ENCODE data around the gene CUBN.
A peak's percentile ranks its signal among the peaks of the same experiment; 100 is the strongest.
"Not testable (repeated sequence)": the region's sequence is repeated elsewhere in the genome, so short reads cannot be mapped to it uniquely, and the experiment has no call there.

CUBN gene

GRCh38 chr10:17013131-17013983 lies 116.3 kb downstream of the CUBN start:
- not testable (repeated sequence) for DNase-seq (ENCODE audit: low spot score)

GRCh38 chr10:17012731-17013130 lies 116.9 kb downstream of the CUBN start:
- DNase-seq (ENCODE audit: low spot score): not testable (repeated sequence)

- DNase-seq (ENCODE audit: low spot score): no peak
Measured at GRCh38 chr10:17010363-17011145, 119.1 kb downstream of the CUBN start.

- no peak for DNase-seq (ENCODE audit: low spot score)
Measured at GRCh38 chr10:17009212-17009700, 120.4 kb downstream of the CUBN start.

- DNase-seq (ENCODE audit: low spot score): no peak
Measured at GRCh38 chr10:17007418-17007770, 122.2 kb downstream of the CUBN start.

- no peak for DNase-seq (ENCODE audit: low spot score)
Measured at GRCh38 chr10:17006631-17007417, 122.8 kb downstream of the CUBN start.

GRCh38 chr10:17005621-17006566 lies 123.7 kb downstream of the CUBN start:
- no peak for DNase-seq (ENCODE audit: low spot score)

DNA sequence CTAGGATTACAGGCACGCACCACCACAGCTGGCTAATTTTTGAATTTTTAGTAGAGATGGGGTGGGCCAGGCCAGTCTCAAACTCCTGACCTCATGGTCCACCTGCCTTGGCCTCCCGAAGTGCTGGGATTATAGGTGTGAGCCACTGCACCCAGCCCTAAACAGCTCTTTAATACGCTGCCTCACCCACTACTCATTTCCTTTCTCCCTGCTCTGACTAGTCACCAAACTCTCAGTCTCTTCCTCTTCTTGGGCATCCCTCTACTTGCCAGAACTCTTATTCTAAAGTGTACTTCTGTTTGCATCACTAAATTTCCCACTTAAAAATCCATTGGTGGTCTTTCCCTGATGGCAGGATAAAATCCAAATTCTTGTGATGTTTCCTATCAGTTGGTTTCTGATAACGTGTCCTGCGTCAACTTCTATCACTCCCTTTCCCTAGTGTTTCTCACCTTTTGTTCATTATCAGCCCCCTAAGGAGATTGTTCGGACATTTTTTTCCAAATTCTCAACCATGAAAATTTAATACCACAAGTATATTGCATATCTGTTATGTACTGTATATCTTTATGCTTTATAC lies 124.7 kb downstream of the CUBN start:
- no peak for DNase-seq (ENCODE audit: low spot score)

DNA sequence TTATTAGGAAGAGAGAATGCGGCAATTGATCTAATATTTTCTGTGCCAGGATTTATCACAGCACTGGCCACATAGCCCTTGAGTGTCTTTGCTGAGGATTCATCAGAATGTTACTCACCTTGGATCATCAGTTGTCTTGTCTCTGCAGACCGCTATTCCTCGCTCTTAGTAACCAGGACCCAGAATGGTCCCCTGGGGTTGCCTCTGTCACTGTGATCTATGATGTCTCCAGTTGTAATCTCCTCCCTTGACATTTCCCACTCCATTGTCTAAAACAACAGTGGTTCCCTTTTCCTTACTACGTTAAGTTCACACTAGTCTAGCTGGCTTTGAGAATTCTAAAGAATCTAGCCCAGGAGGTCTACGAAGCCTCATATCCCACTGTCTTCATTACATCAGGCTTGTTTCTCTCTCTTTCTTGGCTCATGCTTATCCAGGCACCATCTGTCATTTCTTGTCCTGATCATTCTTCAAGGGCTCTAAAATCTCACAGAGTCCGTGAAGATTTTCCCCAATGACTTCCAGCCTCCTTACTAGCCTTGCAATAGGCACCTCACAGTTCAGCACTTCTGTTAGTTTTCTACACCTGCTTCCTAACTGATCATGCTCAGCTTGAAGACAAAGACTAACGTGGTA lies 125.8 kb downstream of the CUBN start:
- DNase-seq (ENCODE audit: low spot score): peak; percentile 42

DNA sequence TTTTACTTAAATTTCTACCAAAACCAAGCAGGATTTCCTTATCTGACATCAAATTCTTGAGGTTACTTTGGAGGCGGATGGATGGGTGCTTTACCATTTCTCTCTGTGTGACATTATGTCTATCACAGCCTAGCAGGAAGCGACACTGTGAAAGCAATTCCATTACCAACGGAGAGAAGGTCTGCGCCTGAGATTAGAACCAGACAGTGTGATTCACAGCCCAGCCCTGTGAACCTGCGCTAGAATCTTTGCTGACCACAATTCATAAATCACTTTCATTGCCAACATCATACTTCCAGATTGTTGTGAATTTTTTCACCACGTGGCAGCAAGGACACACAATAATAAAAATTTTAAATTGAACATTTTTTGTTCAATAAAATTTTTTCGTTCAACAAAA lies 126.5 kb downstream of the CUBN start:
- no peak for DNase-seq (ENCODE audit: low spot score)

GRCh38 chr10:17001961-17002749 lies 127.5 kb downstream of the CUBN start:
- no peak for DNase-seq (ENCODE audit: low spot score)

GRCh38 chr10:17001297-17001744 lies 128.3 kb downstream of the CUBN start:
- DNase-seq (ENCODE audit: low spot score): no peak

- no peak for DNase-seq (ENCODE audit: low spot score)
Measured at GRCh38 chr10:16999665-17000451, 129.8 kb downstream of the CUBN start.

GRCh38 chr10:16996530-16996964 lies 133.1 kb downstream of the CUBN start:
- no peak for DNase-seq (ENCODE audit: low spot score)

DNA sequence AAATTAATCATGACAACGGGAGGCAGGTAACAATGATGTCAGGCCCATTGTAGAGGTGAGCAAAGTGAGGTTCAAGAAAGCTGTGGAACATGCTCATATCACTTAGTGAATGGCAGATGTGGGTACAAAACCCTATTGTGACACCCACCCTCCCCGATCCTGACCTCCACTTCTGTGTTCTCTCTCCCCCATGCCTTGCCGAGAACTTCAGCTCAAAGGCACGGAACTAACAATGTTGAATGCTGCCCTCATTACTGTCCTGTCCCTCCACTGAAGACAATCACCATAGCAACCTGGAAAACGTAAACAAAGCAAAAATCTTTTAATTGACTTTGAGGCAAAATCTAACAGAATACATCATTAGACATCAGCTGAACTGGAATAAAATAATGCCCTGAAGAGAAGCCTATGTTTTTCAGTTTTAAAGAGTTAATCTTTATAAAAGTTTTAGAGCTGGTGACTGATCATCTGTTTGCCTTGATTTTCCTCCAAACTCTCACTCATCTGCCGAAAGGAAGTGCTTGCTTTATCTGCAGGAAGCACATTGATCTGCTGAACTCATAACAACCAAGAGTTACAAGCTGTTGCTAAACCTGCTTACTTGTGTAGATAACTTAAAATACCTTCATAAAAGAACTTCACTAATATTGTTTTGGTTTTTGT lies 133.6 kb downstream of the CUBN start:
- no peak for DNase-seq (ENCODE audit: low spot score)

- no peak for DNase-seq (ENCODE audit: low spot score)
Measured at GRCh38 chr10:16993186-16993585, 136.4 kb downstream of the CUBN start.

DNA sequence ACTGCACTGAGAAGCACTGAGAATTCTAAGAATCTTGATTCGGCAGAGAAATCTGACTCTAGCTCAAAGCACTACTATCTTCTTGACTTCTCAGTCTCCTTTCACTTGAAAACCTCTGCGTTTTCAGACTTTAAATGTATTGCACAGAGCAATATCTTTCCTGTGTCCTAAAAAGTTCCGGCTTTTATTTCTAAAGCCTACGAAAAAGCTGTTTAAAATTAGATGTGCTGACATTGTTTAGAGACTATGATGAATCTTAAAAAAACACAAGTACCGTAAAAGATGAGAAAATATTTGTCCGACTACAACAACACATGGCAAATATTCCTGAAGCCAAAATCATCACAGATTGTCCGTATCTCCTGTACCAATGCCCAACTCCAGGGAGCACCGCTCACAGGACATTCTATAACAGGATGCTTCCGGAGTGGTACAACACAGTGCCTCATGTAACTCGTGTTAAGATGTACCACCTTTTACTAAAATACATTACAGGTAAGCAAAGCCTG lies 136.9 kb downstream of the CUBN start:
- DNase-seq (ENCODE audit: low spot score): no peak
